ENCODE measurements around the gene CYP2S1. TPM values are rescaled to one million over a fixed set of nuclear protein-coding genes. Genes with fewer than 3 reads are reported as not detected.
A peak's percentile ranks its signal among the peaks of the same experiment; 100 is the strongest.

Gene CYP2S1
- total RNA-seq, 1 experiment from 2014 or later = 6.8 TPM

GRCh38 chr19:41159881-41160280 is 33.1 kb upstream of the CYP2S1 start:
- POLR2A ChIA-PET (ENCODE audit: unreplicated experiment) = no interaction called here
- H3K9me3 ChIP-seq (ENCODE audit: insufficient read depth, low read depth) = no peaks in the 10 kb centered on the region
- no peaks in the 10 kb centered on the region for H4K20me1 ChIP-seq (ENCODE audit: insufficient read depth)
- no peaks in the 10 kb centered on the region for H3K9me2 ChIP-seq (ENCODE audit: insufficient read depth)
- H3K4me3 ChIP-seq = no peak overlapping the region
- H3K4me2 ChIP-seq = no peak overlapping the region
- no peaks in the 10 kb centered on the region for H3K27me3 ChIP-seq (ENCODE audit: insufficient read depth, low read depth)
- no peak for TF ChIP-seq CTCF (conservative IDR thresholded peaks at IDR 0.05)
- no peak for TF ChIP-seq EZH2 (IDR thresholded peaks at IDR 0.05; ENCODE audit: low read depth)
- CTCF ChIA-PET = interaction anchor here (0.6 kb wide), 1 partner anchor 23 kb away, joined by 7 read pairs; no protein-coding TSS in a partner anchor
- DNase-seq = no peak
- no peaks in the 10 kb centered on the region for H3K79me2 ChIP-seq (ENCODE audit: low read depth)
- no peaks in the 10 kb centered on the region for H3K36me3 ChIP-seq (ENCODE audit: low read depth)
- intact Hi-C loops (cut with micrococcal nuclease; ENCODE audit: unreplicated experiment) = loop anchor here (1.0 to 10.0 kb wide), 2 partner anchors 16 to 45 kb away; no protein-coding TSS in a partner anchor
- H3K27ac ChIP-seq = no peak overlapping the region
- BruUV-seq (replicated peaks) = no TSS peak
- peaks cover 7% of the 10 kb centered on the region for H3F3A ChIP-seq (ENCODE audit: insufficient read depth, low read depth)
- H2AFZ ChIP-seq = no peak overlapping the region
- H3K4me1 ChIP-seq (replicated peaks; ENCODE audit: insufficient read depth) = peaks cover 11% of the 10 kb centered on the region

GRCh38 chr19:41161903-41162302 is 31.1 kb upstream of the CYP2S1 start:
- peaks cover 7% of the 10 kb centered on the region for H3F3A ChIP-seq (ENCODE audit: insufficient read depth, low read depth)
- H3K27ac ChIP-seq = no peak overlapping the region
- no peak overlapping the region for H2AFZ ChIP-seq
- POLR2A ChIA-PET (ENCODE audit: unreplicated experiment) = no interaction called here
- no peak overlapping the region for H3K4me3 ChIP-seq
- no peak for DNase-seq
- no peaks in the 10 kb centered on the region for H3K9me2 ChIP-seq (ENCODE audit: insufficient read depth)
- no peaks in the 10 kb centered on the region for H4K20me1 ChIP-seq (ENCODE audit: insufficient read depth)
- intact Hi-C loops (cut with micrococcal nuclease; ENCODE audit: unreplicated experiment) = no loop called here
- H3K27me3 ChIP-seq (ENCODE audit: insufficient read depth, low read depth) = no peaks in the 10 kb centered on the region
- H3K79me2 ChIP-seq (ENCODE audit: low read depth) = no peaks in the 10 kb centered on the region
- BruUV-seq (replicated peaks) = no TSS peak
- H3K4me2 ChIP-seq = no peak overlapping the region
- H3K36me3 ChIP-seq (ENCODE audit: low read depth) = no peaks in the 10 kb centered on the region
- peaks cover 17% of the 10 kb centered on the region for H3K4me1 ChIP-seq (replicated peaks; ENCODE audit: insufficient read depth)
- H3K9me3 ChIP-seq (ENCODE audit: insufficient read depth, low read depth) = no peaks in the 10 kb centered on the region
- TF ChIP-seq EZH2 (IDR thresholded peaks at IDR 0.05; ENCODE audit: low read depth) (no peak), CTCF (conservative IDR thresholded peaks at IDR 0.05) (peak; percentile 40; the same call in 1 of the 2 replicates)
- CTCF ChIA-PET = interaction anchor here (0.7 kb wide), 1 partner anchor 40 kb away, joined by 3 read pairs; no protein-coding TSS in a partner anchor

GRCh38 chr19:41166944-41167804 is 25.8 kb upstream of the CYP2S1 start:
- DNase-seq = peak; percentile 19 to 59
- peaks cover 8% of the 10 kb centered on the region; the same call in 1 of the 2 replicates for H3F3A ChIP-seq (ENCODE audit: insufficient read depth, low read depth)
- no peaks in the 10 kb centered on the region for H4K20me1 ChIP-seq (ENCODE audit: insufficient read depth)
- H3K9me2 ChIP-seq (ENCODE audit: insufficient read depth) = no peaks in the 10 kb centered on the region
- no peaks in the 10 kb centered on the region for H3K27me3 ChIP-seq (ENCODE audit: insufficient read depth, low read depth)
- H3K4me2 ChIP-seq = no peak overlapping the region
- H3K4me3 ChIP-seq = no peak overlapping the region
- no peaks in the 10 kb centered on the region for H3K9me3 ChIP-seq (ENCODE audit: insufficient read depth, low read depth)
- H2AFZ ChIP-seq = no peak overlapping the region
- no TSS peak for BruUV-seq (replicated peaks)
- ChIA-PET POLR2A (ENCODE audit: unreplicated experiment) (no interaction called here), CTCF (no interaction called here)
- no peaks in the 10 kb centered on the region for H3K79me2 ChIP-seq (ENCODE audit: low read depth)
- peak overlapping the region; percentile 34; the same call in 1 of the 2 replicates for H3K27ac ChIP-seq
- intact Hi-C loops (cut with micrococcal nuclease; ENCODE audit: unreplicated experiment) = no loop called here
- peaks cover 16% of the 10 kb centered on the region for H3K4me1 ChIP-seq (replicated peaks; ENCODE audit: insufficient read depth)
- no peak for TF ChIP-seq EZH2 (IDR thresholded peaks at IDR 0.05; ENCODE audit: low read depth)
- TF ChIP-seq CTCF (conservative IDR thresholded peaks at IDR 0.05) = no peak
- no peaks in the 10 kb centered on the region for H3K36me3 ChIP-seq (ENCODE audit: low read depth)

All from PC-9 (cell line).